GM12872 (cell line): ENCODE measurements around the gene DYNLT3.

Source experiments
- CTCF ChIP-seq: IDR thresholded peaks from 3 replicates; pipeline ENCODE4 v1.5.1; 2011; ENCODE audit warnings: low read depth, mild to moderate bottlenecking, low read length, moderate library complexity; ENCODE audit not compliant: insufficient read depth

The DYNLT3 gene

GRCh38 chrX:37820646-37821045 is 26.7 kb downstream of the DYNLT3 start:
- TF ChIP-seq CTCF = no peak

GRCh38 chrX:37818031-37818430 is 29.3 kb downstream of the DYNLT3 start:
- no peak for TF ChIP-seq CTCF

- TF ChIP-seq CTCF = no peak
Measured at GRCh38 chrX:37817579-37817978, 29.8 kb downstream of the DYNLT3 start.

GRCh38 chrX:37817176-37817575 is 30.2 kb downstream of the DYNLT3 start:
- TF ChIP-seq CTCF = no peak

GRCh38 chrX:37816766-37817165 is 30.6 kb downstream of the DYNLT3 start:
- no peak for TF ChIP-seq CTCF

GRCh38 chrX:37815366-37815765 is 32.0 kb downstream of the DYNLT3 start:
- TF ChIP-seq CTCF = no peak

- TF ChIP-seq CTCF = no peak
Measured at GRCh38 chrX:37813570-37813969, 33.8 kb downstream of the DYNLT3 start.

- TF ChIP-seq CTCF = no peak
Measured at GRCh38 chrX:37812110-37812509, 35.3 kb downstream of the DYNLT3 start.
